Neuronal stem cell (in vitro differentiated cells): ENCODE results near the gene DVL2.

ENCODE experiments used
- DNase-seq: peaks from one replicate; pipeline ENCODE4 v3.0.0-alpha.2; 2013; ENCODE audit warnings: low spot score
- H2AFZ ChIP-seq: one replicate; pipeline ENCODE4 v1.6.1; 2013; ENCODE audit warnings: mild to moderate bottlenecking, low read length, inconsistent platforms
- H2AK5ac ChIP-seq: 2 replicates; pipeline ENCODE4 v1.6.1; 2013; ENCODE audit warnings: low read depth, mild to moderate bottlenecking, inconsistent platforms, low read length, moderate library complexity, mixed read lengths
- H2BK120ac ChIP-seq: 2 replicates; pipeline ENCODE4 v1.6.1; 2013; ENCODE audit warnings: low read depth, mild to moderate bottlenecking, inconsistent platforms, low read length, moderate library complexity, mixed read lengths
- H2BK12ac ChIP-seq: one replicate; pipeline ENCODE4 v1.6.1; 2013; ENCODE audit warnings: low read length, inconsistent platforms
- H2BK15ac ChIP-seq: 2 replicates; pipeline ENCODE4 v1.6.1; 2013; ENCODE audit warnings: mild to moderate bottlenecking, low read length, inconsistent platforms, mixed read lengths
- H2BK5ac ChIP-seq: one replicate; pipeline ENCODE4 v1.6.1; 2013; ENCODE audit warnings: inconsistent platforms, mild to moderate bottlenecking, low read length, moderate library complexity
- H3K14ac ChIP-seq: one replicate; pipeline ENCODE4 v1.6.1; 2013; ENCODE audit warnings: low read length, inconsistent platforms
- H3K18ac ChIP-seq: 2 replicates; pipeline ENCODE4 v1.6.1; 2013; ENCODE audit warnings: low read length, inconsistent platforms
- H3K23ac ChIP-seq: 2 replicates; pipeline ENCODE4 v1.6.1; 2013; ENCODE audit warnings: low read depth, mild to moderate bottlenecking, mixed read lengths, low read length, inconsistent platforms; ENCODE audit not compliant: poor library complexity
- H3K27ac ChIP-seq: replicated peaks from 3 replicates; pipeline ENCODE4 v1.5.1; 2013; ENCODE audit warnings: low read length, inconsistent platforms
- H3K27me3 ChIP-seq, 3 experiments: 2 replicates each; pipeline ENCODE4 v1.6.1; 2013; ENCODE audit warnings: low read length in 3 of 3, mild to moderate bottlenecking in 2 of 3, inconsistent platforms in 1 of 3, low read depth in 1 of 3, mixed read lengths in 1 of 3, moderate library complexity in 1 of 3; ENCODE audit not compliant: control insufficient read depth in 3 of 3, insufficient read depth in 3 of 3
- H3K36me3 ChIP-seq, 2 donors: replicated peaks in 1 of 2; 2 replicates each; pipeline ENCODE4 v1.6.1; 2013; ENCODE audit warnings: low read length in 2 of 2; ENCODE audit not compliant: control insufficient read depth in 2 of 2, insufficient read depth in 2 of 2
- H3K4ac ChIP-seq: 2 replicates; pipeline ENCODE4 v1.6.1; 2013; ENCODE audit warnings: inconsistent platforms, mild to moderate bottlenecking, low read length, moderate library complexity
- H3K4me1 ChIP-seq, 2 donors: 1 replicate in 1 of 2; 2 replicates in 1 of 2; pipeline ENCODE4 v1.6.1; 2013; ENCODE audit warnings: low read length in 2 of 2, low read depth in 1 of 2; ENCODE audit not compliant: control insufficient read depth in 2 of 2, insufficient read depth in 1 of 2
- H3K4me2 ChIP-seq: one replicate; pipeline ENCODE4 v1.6.1; 2013; ENCODE audit warnings: mild to moderate bottlenecking, low read length, inconsistent platforms; ENCODE audit not compliant: insufficient read depth, poor library complexity, severe bottlenecking
- H3K4me3 ChIP-seq, 2 donors: 2 replicates each; pipeline ENCODE4 v1.5.1; 2013; ENCODE audit warnings: low read length in 2 of 2, mild to moderate bottlenecking in 2 of 2, inconsistent platforms in 1 of 2, moderate library complexity in 1 of 2
- H3K79me1 ChIP-seq: one replicate; pipeline ENCODE4 v1.6.1; 2013; ENCODE audit warnings: low read depth, mild to moderate bottlenecking, inconsistent platforms, low read length, moderate library complexity
- H3K9ac ChIP-seq: one replicate; pipeline ENCODE4 v1.6.1; 2013; ENCODE audit warnings: mild to moderate bottlenecking, low read depth, low read length, inconsistent platforms; ENCODE audit not compliant: poor library complexity
- H3K9me3 ChIP-seq, 2 donors: replicated peaks in 1 of 2; 2 replicates each; pipeline versions ENCODE3 to v1.6.1; 2013; ENCODE audit warnings: low read length in 2 of 2, mild to moderate bottlenecking in 2 of 2, inconsistent platforms in 1 of 2, low read depth in 1 of 2, mixed read lengths in 1 of 2, moderate library complexity in 1 of 2; ENCODE audit not compliant: control insufficient read depth in 2 of 2, insufficient read depth in 1 of 2
- H4K8ac ChIP-seq: one replicate; pipeline ENCODE4 v1.6.1; 2013; ENCODE audit warnings: low read depth, mild to moderate bottlenecking, inconsistent platforms, low read length, moderate library complexity
- H4K91ac ChIP-seq: one replicate; pipeline ENCODE4 v1.6.1; 2013; ENCODE audit warnings: low read length, low read depth, mild to moderate bottlenecking, inconsistent platforms; ENCODE audit not compliant: poor library complexity
- WGBS, 2 donors: extraction: QIAGEN DNeasy Blood & Tissue Kit; methylation state at CpG; one replicate each; pipeline ENCODE4 v1.1.7; 2013; ENCODE audit warnings: missing lambda C conversion rate in 2 of 2, mixed read lengths in 1 of 2; ENCODE audit not compliant: insufficient read length in 2 of 2, insufficient replicate concordance in 1 of 2; ENCODE audit errors: extremely low coverage in 2 of 2; 5-methylcytosine and 5-hydroxymethylcytosine counted together

DVL2 gene

GRCh38 chr17:7279448-7279847, 45.1 kb upstream of the DVL2 start:
- WGBS, 2 donors: no CpG with 5 or more reads among the region's 8 CpGs
- Histone ChIP-seq H3K4me2 (no peak overlapping the region), H3K27me3 (peaks cover 0 to 18% (median 9%) of the 10 kb centered on the region in 3 experiments), H3K36me3 (no peaks in the 10 kb centered on the region), H2BK120ac (no peak overlapping the region), H3K27ac (no peak overlapping the region), H2AK5ac (no peak overlapping the region), H2BK5ac (no peak overlapping the region), H3K14ac (no peak overlapping the region), H3K9me3 (no peaks in the 10 kb centered on the region), H3K79me1 (peaks cover 3% of the 10 kb centered on the region), H2AFZ (no peak overlapping the region), H4K8ac (no peak overlapping the region), H3K9ac (no peak overlapping the region), H2BK15ac (no peak overlapping the region), H3K4me3 (no peak overlapping the region), H3K4ac (no peak overlapping the region), H3K4me1 (peaks cover 9 to 16% of the 10 kb centered on the region in 2 donors), H3K23ac (no peak overlapping the region), H2BK12ac (no peak overlapping the region), H4K91ac (no peak overlapping the region), H3K18ac (no peak overlapping the region)
- DNase-seq: no peak

- Histone ChIP-seq H4K91ac (no peak overlapping the region), H3K27me3 (peaks cover 12 to 32% (median 26%) of the 10 kb centered on the region in 3 experiments), H2BK5ac (no peak overlapping the region), H3K9me3 (peaks cover 0 to 1% of the 10 kb centered on the region in 2 donors), H2BK120ac (no peak overlapping the region), H3K4me2 (no peak overlapping the region), H3K4ac (no peak overlapping the region), H3K14ac (no peak overlapping the region), H3K23ac (no peak overlapping the region), H2AK5ac (no peak overlapping the region), H3K4me1 (peaks cover 7 to 11% of the 10 kb centered on the region in 2 donors), H3K27ac (no peak overlapping the region), H2AFZ (no peak overlapping the region), H3K9ac (no peak overlapping the region), H3K36me3 (no peaks in the 10 kb centered on the region), H3K79me1 (peaks cover under 1% of the 10 kb centered on the region), H3K4me3 (no peak overlapping the region), H4K8ac (no peak overlapping the region), H2BK12ac (no peak overlapping the region), H3K18ac (no peak overlapping the region), H2BK15ac (no peak overlapping the region)
- DNase-seq: no peak
- WGBS, 2 donors: no CpG with 5 or more reads among the region's 1 CpG
Measured at GRCh38 chr17:7266784-7267183, 32.5 kb upstream of the DVL2 start.

- Histone ChIP-seq H2BK15ac (peak overlapping the region; percentile 35), H4K91ac (no peak overlapping the region), H3K27ac (no peak overlapping the region), H2BK5ac (no peak overlapping the region), H3K79me1 (peaks cover 3% of the 10 kb centered on the region), H2BK120ac (no peak overlapping the region), H3K27me3 (peaks cover 20 to 45% (median 44%) of the 10 kb centered on the region in 3 experiments), H3K4me2 (no peak overlapping the region), H3K9ac (no peak overlapping the region), H2AFZ (peak overlapping the region; percentile 55), H3K4me3 (no peak overlapping the region), H3K18ac (no peak overlapping the region), H2AK5ac (no peak overlapping the region), H3K9me3 (peaks cover 0 to 1% of the 10 kb centered on the region in 2 donors), H3K36me3 (peaks cover 8 to 21% of the 10 kb centered on the region in 2 donors), H2BK12ac (no peak overlapping the region), H4K8ac (no peak overlapping the region), H3K14ac (no peak overlapping the region), H3K4me1 (peaks cover 7 to 11% of the 10 kb centered on the region in 2 donors), H3K23ac (no peak overlapping the region), H3K4ac (no peak overlapping the region)
- no peak for DNase-seq
- WGBS, 2 donors: no CpG with 5 or more reads among the region's 4 CpGs
Measured at GRCh38 chr17:7263801-7264078, 29.4 kb upstream of the DVL2 start.

- no CpG with 5 or more reads among the region's 26 CpGs for WGBS, 2 donors
- Histone ChIP-seq H3K9me3 (peaks cover 0 to 1% of the 10 kb centered on the region in 2 donors), H3K79me1 (peaks cover 3% of the 10 kb centered on the region), H3K4me2 (peak overlapping the region; percentile 34), H3K4me3 (peak overlapping the region in 1 of 2 donors; percentile 50), H3K23ac (peak overlapping the region; percentile 3), H3K18ac (peak overlapping the region; percentile 11), H2BK15ac (peak overlapping the region; percentile 35), H3K9ac (no peak overlapping the region), H3K27me3 (peaks cover 20 to 45% (median 44%) of the 10 kb centered on the region in 3 experiments), H3K36me3 (peaks cover 11 to 27% of the 10 kb centered on the region in 2 donors), H3K14ac (peak overlapping the region; percentile 21), H2AFZ (peak overlapping the region; percentile 55), H3K4ac (no peak overlapping the region), H3K4me1 (peaks cover 7 to 11% of the 10 kb centered on the region in 2 donors), H3K27ac (no peak overlapping the region), H2AK5ac (peak overlapping the region; percentile 96), H2BK5ac (peak overlapping the region; percentile 90), H2BK12ac (no peak overlapping the region), H4K91ac (no peak overlapping the region), H2BK120ac (no peak overlapping the region), H4K8ac (no peak overlapping the region)
- DNase-seq: no peak
Measured at GRCh38 chr17:7262935-7263800, 28.9 kb upstream of the DVL2 start.
